PC-9 (cell line): ENCODE measurements around the gene MKRN2OS. TPM values are rescaled to one million over a fixed set of nuclear protein-coding genes. Genes with fewer than 3 reads are reported as not detected.

Source experiments
- BruUV-seq: library from RNA; stranded (reverse); fragments of 400-500 nt; replicated peaks from 2 replicates; lab custom pipeline; 2021; lab: Mats Ljungman, UMichigan
- CTCF ChIA-PET: fragments of 300-600 bp; sonication (Branson Sonifier 250); formaldehyde crosslinking; loops from one replicate; lab custom pipeline; 2022; ENCODE audit warnings: antibody characterized with exemption; lab: Charles Lee
- POLR2A ChIA-PET: fragments of 300-600 bp; sonication (Branson Sonifier 250); formaldehyde crosslinking; loops from one replicate; lab custom pipeline; 2022; ENCODE audit warnings: antibody characterized with exemption; ENCODE audit not compliant: unreplicated experiment; lab: Charles Lee
- DNase-seq, 2 experiments: peaks; one replicate each; pipeline versions ENCODE4 v3.0.0 to v3.0.0-alpha.2; 2015 to 2022; ENCODE audit warnings: mixed read lengths in 1 of 2
- H2AFZ ChIP-seq: fragments of 200-600 bp; sonication (generic); 2 replicates; pipeline ENCODE4 v1.8.1; 2017; ENCODE audit warnings: antibody characterized with exemption
- H3F3A ChIP-seq: fragments of 200-600 bp; sonication (generic); 2 replicates; pipeline ENCODE4 v1.8.1; 2017; ENCODE audit warnings: antibody characterized with exemption, mild to moderate bottlenecking, low read depth; ENCODE audit not compliant: insufficient read depth
- H3K27ac ChIP-seq: fragments of 200-600 bp; sonication (generic); 2 replicates; pipeline ENCODE4 v1.6.1; 2016; ENCODE audit warnings: mixed run types
- H3K27me3 ChIP-seq: fragments of 200-600 bp; sonication (generic); 2 replicates; pipeline ENCODE4 v1.6.1; 2016; ENCODE audit warnings: low read depth, mixed run types; ENCODE audit not compliant: insufficient read depth
- H3K36me3 ChIP-seq: fragments of 200-600 bp; sonication (generic); 2 replicates; pipeline ENCODE4 v1.6.1; 2016; ENCODE audit warnings: low read depth, mixed run types
- H3K4me1 ChIP-seq: fragments of 200-600 bp; sonication (generic); replicated peaks from 2 replicates; pipeline ENCODE4 v1.6.1; 2016; ENCODE audit warnings: mixed run types; ENCODE audit not compliant: insufficient read depth
- H3K4me2 ChIP-seq: fragments of 200-600 bp; sonication (generic); 2 replicates; pipeline ENCODE4 v1.6.1; 2017; ENCODE audit warnings: mixed run types
- H3K4me3 ChIP-seq: fragments of 200-600 bp; sonication (generic); 2 replicates; pipeline ENCODE4 v1.6.1; 2016; ENCODE audit warnings: mixed run types
- H3K79me2 ChIP-seq: fragments of 200-600 bp; sonication (generic); 2 replicates; pipeline ENCODE4 v1.6.1; 2017; ENCODE audit warnings: low read depth, mixed run types
- H3K9me2 ChIP-seq: fragments of 200-600 bp; sonication (generic); 2 replicates; pipeline ENCODE4 v1.8.1; 2017; ENCODE audit warnings: mild to moderate bottlenecking; ENCODE audit not compliant: insufficient read depth
- H3K9me3 ChIP-seq: fragments of 200-600 bp; sonication (generic); 2 replicates; pipeline ENCODE4 v1.8.1; 2016; ENCODE audit warnings: low read depth; ENCODE audit not compliant: insufficient read depth
- H4K20me1 ChIP-seq: fragments of 200-600 bp; sonication (generic); 2 replicates; pipeline ENCODE4 v1.8.1; 2017; ENCODE audit not compliant: insufficient read depth
- CTCF ChIP-seq: fragments of 200-600 bp; sonication (generic); conservative IDR thresholded peaks from 2 replicates; pipeline ENCODE4 v1.6.1; 2017; ENCODE audit warnings: mixed run types, antibody characterized with exemption, mild to moderate bottlenecking, moderate library complexity
- EZH2 ChIP-seq: fragments of 200-600 bp; sonication (generic); IDR thresholded peaks from 2 replicates; pipeline ENCODE4 v1.8.0; 2017; ENCODE audit warnings: antibody characterized with exemption, low read depth
- intact Hi-C: fragments of 100-400 bp; cut with micrococcal nuclease; formaldehyde crosslinking; loops from one replicate; pipeline ENCODE4 v1.10.0; 2022; ENCODE audit not compliant: unreplicated experiment
- total RNA-seq: library from RNA; stranded (reverse); gene quantifications from 2 replicates; pipeline ENCODE4 v1.2.3, GENCODE V29; 2021

MKRN2OS gene
- total RNA-seq, 1 experiment from 2014 or later: 6.2 TPM

GRCh38 chr3:12584083-12584482 lies 38.8 kb upstream of the MKRN2OS start:
- no peak overlapping the region for H2AFZ ChIP-seq
- peaks cover 53% of the 10 kb centered on the region for H3K36me3 ChIP-seq
- no peaks in the 10 kb centered on the region for H3K9me3 ChIP-seq
- H4K20me1 ChIP-seq: peaks cover 24% of the 10 kb centered on the region
- H3K27me3 ChIP-seq: no peaks in the 10 kb centered on the region
- no peaks in the 10 kb centered on the region for H3K4me1 ChIP-seq
- TF ChIP-seq CTCF (no peak), EZH2 (no peak)
- CTCF ChIA-PET: no interaction called here
- H3K4me2 ChIP-seq: no peak overlapping the region
- BruUV-seq: no TSS peak
- POLR2A ChIA-PET: no interaction called here
- intact Hi-C loops: no loop called here
- no peak for DNase-seq
- H3K79me2 ChIP-seq: no peaks in the 10 kb centered on the region
- no peaks in the 10 kb centered on the region for H3K9me2 ChIP-seq
- H3K27ac ChIP-seq: no peak overlapping the region
- H3K4me3 ChIP-seq: no peak overlapping the region
- peaks cover 43% of the 10 kb centered on the region; the same call in 1 of the 2 replicates for H3F3A ChIP-seq

DNA sequence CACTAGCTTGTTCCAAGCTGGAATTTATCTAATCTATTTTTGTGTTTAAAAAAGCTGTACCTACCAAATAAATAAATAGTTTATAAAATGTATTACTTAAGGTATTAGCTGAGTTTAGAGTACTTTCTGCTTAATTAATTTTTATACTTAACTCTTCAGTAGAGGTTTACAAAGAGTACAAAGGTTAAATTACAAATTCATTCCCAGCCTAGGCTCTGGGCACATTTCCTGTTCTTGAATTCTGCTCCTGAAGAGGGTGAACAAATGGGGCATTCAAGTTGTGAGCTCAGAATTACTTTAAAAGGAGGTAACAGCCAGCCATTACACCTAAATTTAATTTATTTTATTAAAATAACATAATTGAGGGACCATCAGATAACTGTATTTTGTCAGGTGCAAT lies 38.0 kb upstream of the MKRN2OS start:
- no peak for DNase-seq
- Histone ChIP-seq H3K4me3 (no peak overlapping the region), H3K4me1 (no peaks in the 10 kb centered on the region), H3K4me2 (no peak overlapping the region), H3K79me2 (no peaks in the 10 kb centered on the region), H4K20me1 (peaks cover 24% of the 10 kb centered on the region), H3K27me3 (no peaks in the 10 kb centered on the region), H3K36me3 (peaks cover 51% of the 10 kb centered on the region), H3K9me3 (no peaks in the 10 kb centered on the region), H3K9me2 (no peaks in the 10 kb centered on the region), H3F3A (peaks cover 37% of the 10 kb centered on the region; the same call in 1 of the 2 replicates), H2AFZ (no peak overlapping the region), H3K27ac (no peak overlapping the region)
- CTCF ChIA-PET: no interaction called here
- intact Hi-C loops: no loop called here
- no peak for TF ChIP-seq CTCF
- TF ChIP-seq EZH2: no peak
- BruUV-seq: no TSS peak
- POLR2A ChIA-PET: no interaction called here

GRCh38 chr3:12582730-12583129 lies 37.4 kb upstream of the MKRN2OS start:
- no peaks in the 10 kb centered on the region for H3K27me3 ChIP-seq

More at GRCh38 chr3:12582730-12583129, 37.4 kb upstream of the MKRN2OS start:
- POLR2A ChIA-PET: no interaction called here
- intact Hi-C loops: no loop called here
- Histone ChIP-seq H3F3A (peaks cover 35% of the 10 kb centered on the region; the same call in 1 of the 2 replicates), H3K4me2 (no peak overlapping the region), H3K9me2 (no peaks in the 10 kb centered on the region), H3K9me3 (no peaks in the 10 kb centered on the region), H3K4me1 (no peaks in the 10 kb centered on the region), H2AFZ (no peak overlapping the region), H3K36me3 (peaks cover 45% of the 10 kb centered on the region), H3K79me2 (no peaks in the 10 kb centered on the region), H3K4me3 (no peak overlapping the region), H4K20me1 (peaks cover 24% of the 10 kb centered on the region), H3K27ac (no peak overlapping the region)
- CTCF ChIA-PET: no interaction called here
- TF ChIP-seq CTCF: no peak
- TF ChIP-seq EZH2: no peak
- BruUV-seq: no TSS peak
- DNase-seq: no peak
